Measurements from ENCODE around the gene ARHGAP42. TPM values are rescaled to one million over a fixed set of nuclear protein-coding genes. Genes with fewer than 3 reads are reported as not detected.

ARHGAP42 gene
- total RNA-seq, 1 experiment from 2014 or later: 7.1 TPM

DNA sequence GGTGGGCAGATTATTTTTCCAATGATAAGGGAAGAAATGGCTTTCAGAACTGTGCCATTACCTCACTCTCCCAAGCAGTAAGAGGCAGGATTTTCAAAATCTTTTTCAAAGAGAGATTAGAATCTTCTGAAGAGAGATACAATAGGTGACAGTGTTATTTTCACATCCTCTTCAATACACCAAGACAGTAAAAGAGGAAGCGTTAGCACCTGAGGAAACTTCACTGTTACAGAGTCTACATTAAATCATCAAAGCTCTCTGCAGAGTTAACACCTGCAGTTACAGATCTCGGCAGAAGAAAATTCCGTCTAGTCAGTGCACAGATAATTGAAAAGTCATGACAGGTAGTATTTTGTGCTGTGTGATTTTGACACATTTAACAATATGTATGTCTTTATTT, 297.6 kb downstream of the ARHGAP42 start:
- CTCF ChIA-PET: no interaction called here
- Histone ChIP-seq H3K36me3 (ENCODE audit: control insufficient read depth, insufficient read depth, low read length) (no peaks in the 10 kb centered on the region), H3K9me3 (ENCODE audit: control insufficient read depth, insufficient read depth, low read depth, low read length) (no peaks in the 10 kb centered on the region), H3K4me1 (ENCODE audit: control insufficient read depth, insufficient read depth, low read length) (no peaks in the 10 kb centered on the region), H3K4me3 (ENCODE audit: low read depth in 2 of 2, low read length in 2 of 2) (no peak overlapping the region), H3K27ac (ENCODE audit: low read length) (no peak overlapping the region), H3K27me3 (ENCODE audit: control insufficient read depth, insufficient read depth, low read length) (no peaks in the 10 kb centered on the region)
- DNase-seq (ENCODE audit: low read depth, low spot score) (no peak), ATAC-seq (no peak)
- intact Hi-C loops (cut with micrococcal nuclease; ENCODE audit: unreplicated experiment): no loop called here
- TF ChIP-seq TCF7L2 (IDR thresholded peaks at IDR 0.05; ENCODE audit: low read depth, low read length) (no peak), POLR2AphosphoS5 (IDR thresholded peaks at IDR 0.05; ENCODE audit: low read depth, low read length) (no peak), SIN3A (IDR thresholded peaks at IDR 0.05; ENCODE audit: borderline replicate concordance, insufficient read depth, low read depth, low read length) (no peak)
- TF ChIP-seq, protein P1, sequence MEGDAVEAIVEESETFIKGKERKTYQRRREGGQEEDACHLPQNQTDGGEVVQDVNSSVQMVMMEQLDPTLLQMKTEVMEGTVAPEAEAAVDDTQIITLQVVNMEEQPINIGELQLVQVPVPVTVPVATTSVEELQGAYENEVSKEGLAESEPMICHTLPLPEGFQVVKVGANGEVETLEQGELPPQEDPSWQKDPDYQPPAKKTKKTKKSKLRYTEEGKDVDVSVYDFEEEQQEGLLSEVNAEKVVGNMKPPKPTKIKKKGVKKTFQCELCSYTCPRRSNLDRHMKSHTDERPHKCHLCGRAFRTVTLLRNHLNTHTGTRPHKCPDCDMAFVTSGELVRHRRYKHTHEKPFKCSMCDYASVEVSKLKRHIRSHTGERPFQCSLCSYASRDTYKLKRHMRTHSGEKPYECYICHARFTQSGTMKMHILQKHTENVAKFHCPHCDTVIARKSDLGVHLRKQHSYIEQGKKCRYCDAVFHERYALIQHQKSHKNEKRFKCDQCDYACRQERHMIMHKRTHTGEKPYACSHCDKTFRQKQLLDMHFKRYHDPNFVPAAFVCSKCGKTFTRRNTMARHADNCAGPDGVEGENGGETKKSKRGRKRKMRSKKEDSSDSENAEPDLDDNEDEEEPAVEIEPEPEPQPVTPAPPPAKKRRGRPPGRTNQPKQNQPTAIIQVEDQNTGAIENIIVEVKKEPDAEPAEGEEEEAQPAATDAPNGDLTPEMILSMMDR (IDR thresholded peaks at IDR 0.05): no peak
- TF ChIP-seq, protein P2, sequence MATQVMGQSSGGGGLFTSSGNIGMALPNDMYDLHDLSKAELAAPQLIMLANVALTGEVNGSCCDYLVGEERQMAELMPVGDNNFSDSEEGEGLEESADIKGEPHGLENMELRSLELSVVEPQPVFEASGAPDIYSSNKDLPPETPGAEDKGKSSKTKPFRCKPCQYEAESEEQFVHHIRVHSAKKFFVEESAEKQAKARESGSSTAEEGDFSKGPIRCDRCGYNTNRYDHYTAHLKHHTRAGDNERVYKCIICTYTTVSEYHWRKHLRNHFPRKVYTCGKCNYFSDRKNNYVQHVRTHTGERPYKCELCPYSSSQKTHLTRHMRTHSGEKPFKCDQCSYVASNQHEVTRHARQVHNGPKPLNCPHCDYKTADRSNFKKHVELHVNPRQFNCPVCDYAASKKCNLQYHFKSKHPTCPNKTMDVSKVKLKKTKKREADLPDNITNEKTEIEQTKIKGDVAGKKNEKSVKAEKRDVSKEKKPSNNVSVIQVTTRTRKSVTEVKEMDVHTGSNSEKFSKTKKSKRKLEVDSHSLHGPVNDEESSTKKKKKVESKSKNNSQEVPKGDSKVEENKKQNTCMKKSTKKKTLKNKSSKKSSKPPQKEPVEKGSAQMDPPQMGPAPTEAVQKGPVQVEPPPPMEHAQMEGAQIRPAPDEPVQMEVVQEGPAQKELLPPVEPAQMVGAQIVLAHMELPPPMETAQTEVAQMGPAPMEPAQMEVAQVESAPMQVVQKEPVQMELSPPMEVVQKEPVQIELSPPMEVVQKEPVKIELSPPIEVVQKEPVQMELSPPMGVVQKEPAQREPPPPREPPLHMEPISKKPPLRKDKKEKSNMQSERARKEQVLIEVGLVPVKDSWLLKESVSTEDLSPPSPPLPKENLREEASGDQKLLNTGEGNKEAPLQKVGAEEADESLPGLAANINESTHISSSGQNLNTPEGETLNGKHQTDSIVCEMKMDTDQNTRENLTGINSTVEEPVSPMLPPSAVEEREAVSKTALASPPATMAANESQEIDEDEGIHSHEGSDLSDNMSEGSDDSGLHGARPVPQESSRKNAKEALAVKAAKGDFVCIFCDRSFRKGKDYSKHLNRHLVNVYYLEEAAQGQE (IDR thresholded peaks at IDR 0.05; ENCODE audit: insufficient read depth in 1 of 2, low read depth in 2 of 2, low read length in 1 of 2): no peak
- BruUV-seq (replicated peaks): no TSS peak
- in situ Hi-C loops (cut with HindIII; ENCODE audit: low pct_unique_long_range_greater_than_20kb, low sequenced_read_pairs): no loop called here
- POLR2A ChIA-PET: no interaction called here

DNA sequence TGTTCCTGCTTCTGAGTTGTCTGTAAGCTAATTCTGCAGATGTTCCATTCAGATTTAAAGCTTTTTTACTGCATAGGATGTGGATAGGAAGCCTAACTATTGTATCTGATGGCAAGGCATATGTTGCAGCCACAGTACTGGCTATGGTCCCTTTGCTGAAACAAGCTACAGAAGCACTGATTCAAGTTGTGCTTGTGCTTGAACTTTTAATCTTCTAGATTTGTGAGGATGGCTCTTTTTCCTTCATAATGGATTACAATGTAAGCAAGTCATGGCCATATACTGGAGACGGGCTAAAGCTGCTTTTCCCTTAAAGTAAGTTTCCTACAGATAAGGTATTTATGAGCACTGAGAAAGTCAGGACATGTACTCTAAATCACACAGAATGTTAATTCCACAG, 303.8 kb downstream of the ARHGAP42 start:
- H3K4me3 ChIP-seq (ENCODE audit: low read depth in 2 of 2, low read length in 2 of 2): no peak overlapping the region
- H3K27ac ChIP-seq (ENCODE audit: low read length): no peak overlapping the region
- intact Hi-C loops (cut with micrococcal nuclease; ENCODE audit: unreplicated experiment): no loop called here
- in situ Hi-C loops (cut with HindIII; ENCODE audit: low pct_unique_long_range_greater_than_20kb, low sequenced_read_pairs): no loop called here
- no peaks in the 10 kb centered on the region for H3K27me3 ChIP-seq (ENCODE audit: control insufficient read depth, insufficient read depth, low read length)
- ChIA-PET POLR2A (no interaction called here), CTCF (no interaction called here)
- no peak for DNase-seq (ENCODE audit: low read depth, low spot score)
- no peak for TF ChIP-seq TCF7L2 (IDR thresholded peaks at IDR 0.05; ENCODE audit: low read depth, low read length)
- TF ChIP-seq POLR2AphosphoS5 (IDR thresholded peaks at IDR 0.05; ENCODE audit: low read depth, low read length): no peak
- TF ChIP-seq SIN3A (IDR thresholded peaks at IDR 0.05; ENCODE audit: borderline replicate concordance, insufficient read depth, low read depth, low read length): no peak
- TF ChIP-seq, protein P2 (IDR thresholded peaks at IDR 0.05; ENCODE audit: insufficient read depth in 1 of 2, low read depth in 2 of 2, low read length in 1 of 2): no peak
- TF ChIP-seq, protein P1 (IDR thresholded peaks at IDR 0.05): no peak
- no TSS peak for BruUV-seq (replicated peaks)
- H3K9me3 ChIP-seq (ENCODE audit: control insufficient read depth, insufficient read depth, low read depth, low read length): no peaks in the 10 kb centered on the region
- H3K4me1 ChIP-seq (ENCODE audit: control insufficient read depth, insufficient read depth, low read length): no peaks in the 10 kb centered on the region
- H3K36me3 ChIP-seq (ENCODE audit: control insufficient read depth, insufficient read depth, low read length): no peaks in the 10 kb centered on the region
- no peak for ATAC-seq

All from Panc1 (cell line).